ENCODE data around the gene STK38L. TPM values are rescaled to one million over a fixed set of nuclear protein-coding genes. Genes with fewer than 3 reads are reported as not detected.
A peak's percentile ranks its signal among the peaks of the same experiment; 100 is the strongest.

STK38L gene
- total and polyA plus RNA-seq, 9 of the 15 experiments (the other 6 are each of a cell fraction or from before 2014, with no cell fraction given), result 2.6 to 10.7 (median 6.9) TPM

DNA sequence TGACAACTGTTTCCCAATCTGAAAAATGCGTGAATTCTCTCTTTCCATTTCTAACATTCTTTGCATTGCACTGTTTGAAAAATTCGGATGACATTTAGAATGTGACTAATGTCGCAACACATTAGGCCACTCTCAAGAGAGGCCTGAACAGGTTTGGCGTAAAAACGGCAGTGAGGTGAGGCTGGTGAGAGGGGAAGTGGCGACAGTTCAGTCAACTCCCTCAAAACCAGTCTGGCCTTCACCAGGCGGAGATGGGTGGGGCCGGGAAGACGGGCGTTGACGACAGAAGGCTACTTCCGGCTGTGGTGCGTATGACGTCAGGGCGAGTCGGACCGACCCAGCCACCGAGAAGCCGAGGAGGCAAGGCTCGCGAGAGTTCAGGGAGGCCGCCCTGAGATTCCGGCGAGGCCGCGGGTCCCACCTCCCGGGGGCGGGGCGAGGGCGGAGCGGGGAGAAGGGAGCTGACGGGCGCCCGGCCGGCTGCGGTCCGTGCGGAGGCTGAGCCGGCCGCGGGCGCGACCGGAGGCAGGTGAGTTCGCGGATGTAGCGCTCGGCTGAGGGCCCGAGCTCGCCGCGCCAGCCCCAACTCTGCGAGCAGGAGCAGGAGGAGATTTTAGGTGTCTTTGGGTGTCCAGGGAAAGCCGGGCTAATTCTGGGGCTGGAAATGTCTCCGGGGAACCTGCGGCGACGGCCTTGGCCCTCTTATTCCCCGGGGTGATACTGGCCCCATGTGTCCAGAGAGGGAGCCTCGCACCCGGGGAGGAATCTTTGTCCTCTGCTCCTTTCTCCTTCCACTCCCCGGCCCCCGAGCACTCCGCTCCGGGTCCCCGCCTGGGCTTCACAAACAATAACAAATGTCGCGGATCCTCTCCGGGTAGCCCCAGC, at the start of gene STK38L (continued):
- 0 out of 2 replicates have a peak, but pooled peaks have one; percentile 13 for TF ChIP-seq NFIX (CRISPR knock-in tag; IDR thresholded peaks at IDR 0.05; ENCODE audit: low read depth)
- peak; percentile 72; the same call in 1 of the 2 replicates for TF ChIP-seq NFATC3 (IDR thresholded peaks at IDR 0.05)
- TF ChIP-seq GTF2E2 (tag; IDR thresholded peaks at IDR 0.05), result peak; percentile 42; the same call in 1 of the 2 replicates
- peak; percentile 83 for TF ChIP-seq CC2D1A (IDR thresholded peaks at IDR 0.05)
- TF ChIP-seq CBX3 (IDR thresholded peaks at IDR 0.05; ENCODE audit: borderline replicate concordance in 1 of 2, low read length in 2 of 2), result peak in 1 of 2 experiments; percentile 91; a peak in 2 of 3 replicates
- TF ChIP-seq HMGN3 (IDR thresholded peaks at IDR 0.05; ENCODE audit: borderline replicate concordance, extremely low read depth, insufficient read length, low read depth, low read length), result peak; percentile 37
- peak; percentile 79 for TF ChIP-seq POLR2A (conservative IDR thresholded peaks at IDR 0.05)
- peak; percentile 70 for TF ChIP-seq SUPT5H (IDR thresholded peaks at IDR 0.05)

DNA sequence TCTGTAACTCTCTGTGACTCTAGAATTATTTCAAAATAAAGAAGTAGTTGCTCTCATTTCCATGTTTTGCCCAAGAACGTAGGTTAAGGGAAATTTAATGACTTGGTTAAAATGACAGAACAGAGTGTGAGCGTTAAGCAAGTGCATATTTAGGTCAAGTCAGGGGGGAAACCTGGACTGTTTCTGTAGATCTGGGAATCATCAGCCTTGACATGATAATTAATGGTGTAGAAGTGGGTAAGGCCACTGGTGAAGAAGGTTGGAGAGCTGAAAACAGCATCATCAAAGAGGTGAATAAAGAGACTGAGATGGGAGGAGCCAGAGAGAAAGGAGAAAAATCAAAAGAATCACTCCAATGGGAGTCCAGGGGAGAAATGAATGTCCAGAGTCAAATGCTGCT, 49.4 kb upstream of the STK38L start:
- no peaks in the 10 kb centered on the region for H3K36me3 ChIP-seq (ENCODE audit: control insufficient read depth, insufficient read depth, low read length)
- no peaks in the 10 kb centered on the region for H4K20me1 ChIP-seq (replicated peaks; ENCODE audit: control insufficient read depth, insufficient read depth, low read length)
- H3K4me2 ChIP-seq (ENCODE audit: insufficient read depth, low read length), result no peak overlapping the region
- peaks cover 0 to 5% of the 10 kb centered on the region in 2 experiments; a peak in 4 of 5 replicates for H3K27me3 ChIP-seq (ENCODE audit: control insufficient read depth in 2 of 2, insufficient read depth in 2 of 2, low read length in 2 of 2)
- H3K27ac ChIP-seq (ENCODE audit: extremely low read depth, low read depth, low read length), result no peak overlapping the region
- H3K9me3 ChIP-seq (replicated peaks; ENCODE audit: control insufficient read depth, insufficient read depth, low read depth, low read length), result no peaks in the 10 kb centered on the region
- no peaks in the 10 kb centered on the region for H3K9me1 ChIP-seq (ENCODE audit: control insufficient read depth, insufficient read depth, low read length)
- ChIA-PET POLR2A (no interaction called here), CTCF (ENCODE audit: low intra/inter-chr PET ratio) (no interaction called here)
- no TSS peak for BruUV-seq (replicated peaks)
- H3K4me3 ChIP-seq, result no peak overlapping the region
- DNase-seq (ENCODE audit: extremely low read depth in 1 of 4, low spot score in 3 of 4) (no peak), FAIRE-seq (no peak), ATAC-seq (no peak)
- WGBS (ENCODE audit: insufficient coverage, low coverage, missing lambda C conversion rate), result 6% methylated on average over 2 of the region's 2 CpGs
- H3K4me1 ChIP-seq (replicated peaks in 1 of 2; ENCODE audit: control insufficient read depth in 2 of 2, insufficient read depth in 2 of 2, low read length in 2 of 2), result no peaks in the 10 kb centered on the region
- no peaks in the 10 kb centered on the region for H3K79me2 ChIP-seq (ENCODE audit: control insufficient read depth, insufficient read depth, low read length)
- in situ Hi-C loops (cut with MboI), result no loop called here
- H3K9ac ChIP-seq (ENCODE audit: insufficient read depth in 1 of 2, low read depth in 2 of 2, low read length in 2 of 2), result no peak overlapping the region
- H2AFZ ChIP-seq (ENCODE audit: low read depth, low read length), result no peak overlapping the region
- intact Hi-C loops (cut with micrococcal nuclease), result no loop called here
- no peak for TF ChIP-seq RFX5 (IDR thresholded peaks at IDR 0.05; ENCODE audit: low read depth, low read length)
- no peak for TF ChIP-seq NBN (IDR thresholded peaks at IDR 0.05; ENCODE audit: low read depth)
- TF ChIP-seq ATF1 (CRISPR knock-in tag; IDR thresholded peaks at IDR 0.05), result no peak
- TF ChIP-seq ATF1 (tag; IDR thresholded peaks at IDR 0.05), result no peak
- TF ChIP-seq, protein P1, sequence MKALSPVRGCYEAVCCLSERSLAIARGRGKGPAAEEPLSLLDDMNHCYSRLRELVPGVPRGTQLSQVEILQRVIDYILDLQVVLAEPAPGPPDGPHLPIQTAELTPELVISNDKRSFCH (CRISPR knock-in tag; IDR thresholded peaks at IDR 0.05), result no peak
- TF ChIP-seq, protein P1 (tag; IDR thresholded peaks at IDR 0.05), result no peak
- TF ChIP-seq ADNP (tag; IDR thresholded peaks at IDR 0.05), result no peak
- TF ChIP-seq, protein P2, sequence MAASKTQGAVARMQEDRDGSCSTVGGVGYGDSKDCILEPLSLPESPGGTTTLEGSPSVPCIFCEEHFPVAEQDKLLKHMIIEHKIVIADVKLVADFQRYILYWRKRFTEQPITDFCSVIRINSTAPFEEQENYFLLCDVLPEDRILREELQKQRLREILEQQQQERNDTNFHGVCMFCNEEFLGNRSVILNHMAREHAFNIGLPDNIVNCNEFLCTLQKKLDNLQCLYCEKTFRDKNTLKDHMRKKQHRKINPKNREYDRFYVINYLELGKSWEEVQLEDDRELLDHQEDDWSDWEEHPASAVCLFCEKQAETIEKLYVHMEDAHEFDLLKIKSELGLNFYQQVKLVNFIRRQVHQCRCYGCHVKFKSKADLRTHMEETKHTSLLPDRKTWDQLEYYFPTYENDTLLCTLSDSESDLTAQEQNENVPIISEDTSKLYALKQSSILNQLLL (CRISPR knock-in tag; IDR thresholded peaks at IDR 0.05; ENCODE audit: borderline replicate concordance), result no peak
- no peak for TF ChIP-seq SIN3A (IDR thresholded peaks at IDR 0.05; ENCODE audit: borderline replicate concordance in 2 of 2, control insufficient read depth in 1 of 2, low read depth in 2 of 2, low read length in 2 of 2)
- TF ChIP-seq, protein P3, sequence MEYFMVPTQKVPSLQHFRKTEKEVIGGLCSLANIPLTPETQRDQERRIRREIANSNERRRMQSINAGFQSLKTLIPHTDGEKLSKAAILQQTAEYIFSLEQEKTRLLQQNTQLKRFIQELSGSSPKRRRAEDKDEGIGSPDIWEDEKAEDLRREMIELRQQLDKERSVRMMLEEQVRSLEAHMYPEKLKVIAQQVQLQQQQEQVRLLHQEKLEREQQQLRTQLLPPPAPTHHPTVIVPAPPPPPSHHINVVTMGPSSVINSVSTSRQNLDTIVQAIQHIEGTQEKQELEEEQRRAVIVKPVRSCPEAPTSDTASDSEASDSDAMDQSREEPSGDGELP (CRISPR knock-in tag; IDR thresholded peaks at IDR 0.05; ENCODE audit: borderline replicate concordance), result no peak
- TF ChIP-seq FOXP1 (CRISPR knock-in tag; IDR thresholded peaks at IDR 0.05), result no peak

Measured in K562 (cell line).